ENCODE data around the gene MAGEA2B.
"Not testable (repeated sequence)": the region's sequence is repeated elsewhere in the genome, so short reads cannot be mapped to it uniquely, and the experiment has no call there.

Gene MAGEA2B

GRCh38 chrX:152735101-152735500 is 20.7 kb downstream of the MAGEA2B start:
- TF ChIP-seq ZFX (IDR thresholded peaks at IDR 0.05; ENCODE audit: borderline replicate concordance) (no peak), CTCF (IDR thresholded peaks at IDR 0.05) (no peak)

GRCh38 chrX:152735860-152736511 is 21.6 kb downstream of the MAGEA2B start:
- H3K27ac ChIP-seq, result no peak overlapping the region
- TF ChIP-seq ZFX (IDR thresholded peaks at IDR 0.05; ENCODE audit: borderline replicate concordance), result no peak
- no peak for TF ChIP-seq CTCF (IDR thresholded peaks at IDR 0.05)

More at GRCh38 chrX:152735101-152735500, 20.7 kb downstream of the MAGEA2B start:
- H3K27ac ChIP-seq, result no peak overlapping the region

- not testable (repeated sequence) for H3K27ac ChIP-seq
Observed at GRCh38 chrX:152736528-152736927, 22.1 kb downstream of the MAGEA2B start.

GRCh38 chrX:152738560-152738959 is 24.1 kb downstream of the MAGEA2B start:
- H3K27ac ChIP-seq, result no peak overlapping the region
- TF ChIP-seq ZFX (IDR thresholded peaks at IDR 0.05; ENCODE audit: borderline replicate concordance) (no peak), CTCF (IDR thresholded peaks at IDR 0.05) (no peak)

GRCh38 chrX:152753686-152754650 is 39.5 kb downstream of the MAGEA2B start, which contains the start of gene MAGEA2:
Gene MAGEA2, minus strand, starts transcription at chrX:152753842. Its CDS starts 2,479 bp downstream, at chrX:152751363.
- not testable (repeated sequence) for H3K27ac ChIP-seq

- H3K27ac ChIP-seq, result not testable (repeated sequence)
Observed at GRCh38 chrX:152754871-152755270, 40.4 kb downstream of the MAGEA2B start.

GRCh38 chrX:152758918-152759317 is 44.5 kb downstream of the MAGEA2B start, which contains the start of gene CSAG3:
Gene CSAG3, plus strand, starts transcription at chrX:152759218.
- not testable (repeated sequence) for H3K27ac ChIP-seq

GRCh38 chrX:152759544-152759943 is 45.1 kb downstream of the MAGEA2B start:
- H3K27ac ChIP-seq, result not testable (repeated sequence)

- not testable (repeated sequence) for H3K27ac ChIP-seq
Observed at GRCh38 chrX:152761582-152761981, 47.2 kb downstream of the MAGEA2B start.

GRCh38 chrX:152766562-152766961 is 52.1 kb downstream of the MAGEA2B start:
- not testable (repeated sequence) for H3K27ac ChIP-seq
